ENCODE results near the gene TMCO4. TPM values are rescaled to one million over a fixed set of nuclear protein-coding genes. Genes with fewer than 3 reads are reported as not detected.
A peak's percentile ranks its signal among the peaks of the same experiment; 100 is the strongest.

The TMCO4 gene
- total and polyA plus RNA-seq, 3 experiments from 2014 or later = 16.5 to 18.2 (median 16.6) TPM

GRCh38 chr1:19651141-19651737, 148.5 kb downstream of the TMCO4 start:
- Histone ChIP-seq H3K27ac (ENCODE audit: low read depth, low read length) (no peak overlapping the region), H3K4me1 (ENCODE audit: insufficient read depth, low read length) (peaks cover 12% of the 10 kb centered on the region), H3K27me3 (ENCODE audit: insufficient read depth, low read length, poor library complexity, severe bottlenecking) (no peaks in the 10 kb centered on the region), H3K36me3 (ENCODE audit: insufficient read depth, low read length) (no peaks in the 10 kb centered on the region), H3K9me3 (ENCODE audit: low read length) (no peaks in the 10 kb centered on the region), H3K4me3 (ENCODE audit: low read length) (no peak overlapping the region)
- Mint-ChIP-seq H3K27ac (peak overlapping the region in 1 of 8 donors; percentile 8), H3K36me3 (peaks cover 0 to 4% (median 3%) of the 10 kb centered on the region in 3 donors), H3K4me1 (peaks cover 12 to 35% (median 18%) of the 10 kb centered on the region in 3 donors), H3K9me3 (no peaks in the 10 kb centered on the region), H3K27me3 (peaks cover 0 to 4% of the 10 kb centered on the region in 2 donors), H3K4me3 (no peak overlapping the region)
- DNase-seq = peak in 3 of 5 donors; percentile 28 to 62 (median 45)
- ChIA-PET POLR2A (interaction anchor here (0.5 to 1.0 kb wide), 3 partner anchors 9 to 261 kb away, joined by 3 to 4 read pairs (median 3); a partner anchor contains a TSS), CTCF (interaction anchor here (0.8 to 6.4 kb wide), 21 partner anchors 10 to 512 kb away, joined by 3 to 40 read pairs (median 4); partner anchors contain the start of genes EMC1 and MRTO4)

- H3K27me3 ChIP-seq (ENCODE audit: insufficient read depth, low read length, poor library complexity, severe bottlenecking) = no peaks in the 10 kb centered on the region
- CTCF ChIA-PET = interaction anchor here (0.8 to 6.4 kb wide), 20 partner anchors 9 to 511 kb away, joined by 3 to 40 read pairs (median 4); partner anchors contain the start of genes EMC1 and MRTO4
- Mint-ChIP-seq H3K4me3 (no peak overlapping the region), H3K27ac (no peak overlapping the region), H3K9me3 (no peaks in the 10 kb centered on the region), H3K4me1 (peaks cover 12 to 42% (median 23%) of the 10 kb centered on the region in 3 donors), H3K27me3 (peaks cover 0 to 9% of the 10 kb centered on the region in 2 donors), H3K36me3 (no peaks in the 10 kb centered on the region)
- H3K4me3 ChIP-seq (ENCODE audit: low read length) = no peak overlapping the region
- H3K4me1 ChIP-seq (ENCODE audit: insufficient read depth, low read length) = peaks cover 15% of the 10 kb centered on the region
- POLR2A ChIA-PET = interaction anchor here (0.5 to 1.0 kb wide), 3 partner anchors 9 to 260 kb away, joined by 3 to 4 read pairs (median 3); a partner anchor contains a TSS
- H3K36me3 ChIP-seq (ENCODE audit: insufficient read depth, low read length) = no peaks in the 10 kb centered on the region
- H3K9me3 ChIP-seq (ENCODE audit: low read length) = no peaks in the 10 kb centered on the region
- no peak for DNase-seq
- H3K27ac ChIP-seq (ENCODE audit: low read depth, low read length) = no peak overlapping the region
Measured at GRCh38 chr1:19650416-19651140, 149.1 kb downstream of the TMCO4 start.

- POLR2A ChIA-PET = no interaction called here
- CTCF ChIA-PET = interaction anchor here (0.7 to 6.4 kb wide), 3 partner anchors 13 to 284 kb away, joined by 3 to 40 read pairs (median 3); no protein-coding TSS in a partner anchor
Measured at GRCh38 chr1:19648689-19649088, 151.0 kb downstream of the TMCO4 start.

GRCh38 chr1:19648239-19648638, 151.5 kb downstream of the TMCO4 start:
- Mint-ChIP-seq H3K4me3 (peak overlapping the region in 1 of 7 donors; percentile 81), H3K36me3 (peaks cover 0 to 2% (median 0%) of the 10 kb centered on the region in 3 donors), H3K9me3 (no peaks in the 10 kb centered on the region), H3K4me1 (peaks cover 16 to 49% (median 19%) of the 10 kb centered on the region in 3 donors), H3K27ac (peak overlapping the region in 3 of 8 donors; percentile 38 to 91 (median 55)), H3K27me3 (peaks cover 3 to 14% of the 10 kb centered on the region in 2 donors)
- no peak overlapping the region for H3K4me3 ChIP-seq (ENCODE audit: low read length)
- CTCF ChIA-PET = interaction anchor here (0.6 to 6.4 kb wide), 3 partner anchors 13 to 50 kb away, joined by 3 to 40 read pairs (median 3); no protein-coding TSS in a partner anchor
- POLR2A ChIA-PET = no interaction called here
- H3K4me1 ChIP-seq (ENCODE audit: insufficient read depth, low read length) = peaks cover 26% of the 10 kb centered on the region
- H3K27ac ChIP-seq (ENCODE audit: low read depth, low read length) = no peak overlapping the region
- H3K9me3 ChIP-seq (ENCODE audit: low read length) = no peaks in the 10 kb centered on the region
- H3K36me3 ChIP-seq (ENCODE audit: insufficient read depth, low read length) = no peaks in the 10 kb centered on the region
- no peak for DNase-seq
- peaks cover 4% of the 10 kb centered on the region for H3K27me3 ChIP-seq (ENCODE audit: insufficient read depth, low read length, poor library complexity, severe bottlenecking)

More at GRCh38 chr1:19648689-19649088, 151.0 kb downstream of the TMCO4 start:
- no peak for DNase-seq
- Histone ChIP-seq H3K27ac (ENCODE audit: low read depth, low read length) (no peak overlapping the region), H3K4me1 (ENCODE audit: insufficient read depth, low read length) (peaks cover 22% of the 10 kb centered on the region), H3K36me3 (ENCODE audit: insufficient read depth, low read length) (no peaks in the 10 kb centered on the region), H3K27me3 (ENCODE audit: insufficient read depth, low read length, poor library complexity, severe bottlenecking) (no peaks in the 10 kb centered on the region), H3K4me3 (ENCODE audit: low read length) (no peak overlapping the region), H3K9me3 (ENCODE audit: low read length) (no peaks in the 10 kb centered on the region)
- Mint-ChIP-seq H3K4me1 (peaks cover 14 to 47% (median 20%) of the 10 kb centered on the region in 3 donors), H3K27ac (peak overlapping the region in 1 of 8 donors; percentile 41), H3K4me3 (no peak overlapping the region), H3K27me3 (peaks cover 0 to 12% of the 10 kb centered on the region in 2 donors), H3K36me3 (peaks cover 0 to 2% (median 0%) of the 10 kb centered on the region in 3 donors), H3K9me3 (no peaks in the 10 kb centered on the region)

- ChIA-PET CTCF (interaction anchor here (0.6 to 6.4 kb wide), 3 partner anchors 14 to 51 kb away, joined by 3 to 40 read pairs (median 3); a partner anchor contains a TSS), POLR2A (interaction anchor here (0.6 to 1.2 kb wide), 3 partner anchors 21 to 51 kb away, joined by 3 read pairs; a partner anchor contains a TSS)
- Histone ChIP-seq H3K36me3 (ENCODE audit: insufficient read depth, low read length) (no peaks in the 10 kb centered on the region), H3K9me3 (ENCODE audit: low read length) (no peaks in the 10 kb centered on the region), H3K4me3 (ENCODE audit: low read length) (no peak overlapping the region), H3K4me1 (ENCODE audit: insufficient read depth, low read length) (peaks cover 27% of the 10 kb centered on the region), H3K27ac (ENCODE audit: low read depth, low read length) (no peak overlapping the region), H3K27me3 (ENCODE audit: insufficient read depth, low read length, poor library complexity, severe bottlenecking) (peaks cover 6% of the 10 kb centered on the region)
- Mint-ChIP-seq H3K4me3 (peak overlapping the region in 5 of 7 donors; percentile 6 to 81 (median 29)), H3K27ac (peak overlapping the region in 6 of 8 donors; percentile 9 to 91 (median 68)), H3K36me3 (peaks cover 0 to 2% (median 0%) of the 10 kb centered on the region in 3 donors), H3K9me3 (no peaks in the 10 kb centered on the region), H3K27me3 (peaks cover 8 to 17% of the 10 kb centered on the region in 2 donors), H3K4me1 (peaks cover 19 to 54% (median 22%) of the 10 kb centered on the region in 3 donors)
- DNase-seq = peak in 3 of 5 donors; percentile 18 to 58 (median 57)
Measured at GRCh38 chr1:19647643-19648042, 152.1 kb downstream of the TMCO4 start.

GRCh38 chr1:19646377-19647319, 153.1 kb downstream of the TMCO4 start:
- peaks cover 6% of the 10 kb centered on the region for H3K27me3 ChIP-seq (ENCODE audit: insufficient read depth, low read length, poor library complexity, severe bottlenecking)
- Mint-ChIP-seq H3K4me1 (peaks cover 19 to 54% (median 22%) of the 10 kb centered on the region in 3 donors), H3K27ac (peak overlapping the region in 7 of 8 donors; percentile 34 to 91 (median 43)), H3K27me3 (peaks cover 15 to 17% of the 10 kb centered on the region in 2 donors), H3K36me3 (peaks cover 0 to 2% (median 0%) of the 10 kb centered on the region in 3 donors), H3K9me3 (no peaks in the 10 kb centered on the region), H3K4me3 (peak overlapping the region; percentile 33 to 82 (median 68))
- ChIA-PET POLR2A (interaction anchor here (0.6 to 1.2 kb wide), 2 partner anchors 22 to 50 kb away, joined by 3 read pairs; a partner anchor contains a TSS), CTCF (interaction anchor here (0.9 to 6.4 kb wide), 5 partner anchors 15 to 256 kb away, joined by 3 to 40 read pairs (median 3); a partner anchor contains a TSS)
- H3K27ac ChIP-seq (ENCODE audit: low read depth, low read length) = no peak overlapping the region
- peaks cover 27% of the 10 kb centered on the region for H3K4me1 ChIP-seq (ENCODE audit: insufficient read depth, low read length)
- H3K4me3 ChIP-seq (ENCODE audit: low read length) = no peak overlapping the region
- H3K36me3 ChIP-seq (ENCODE audit: insufficient read depth, low read length) = no peaks in the 10 kb centered on the region
- DNase-seq = no peak
- no peaks in the 10 kb centered on the region for H3K9me3 ChIP-seq (ENCODE audit: low read length)
